ENCODE results near the gene PRSS22.

The PRSS22 gene

GRCh38 chr16:2902337-2903130, 44.6 kb upstream of the PRSS22 start:
- TF ChIP-seq, protein P1, sequence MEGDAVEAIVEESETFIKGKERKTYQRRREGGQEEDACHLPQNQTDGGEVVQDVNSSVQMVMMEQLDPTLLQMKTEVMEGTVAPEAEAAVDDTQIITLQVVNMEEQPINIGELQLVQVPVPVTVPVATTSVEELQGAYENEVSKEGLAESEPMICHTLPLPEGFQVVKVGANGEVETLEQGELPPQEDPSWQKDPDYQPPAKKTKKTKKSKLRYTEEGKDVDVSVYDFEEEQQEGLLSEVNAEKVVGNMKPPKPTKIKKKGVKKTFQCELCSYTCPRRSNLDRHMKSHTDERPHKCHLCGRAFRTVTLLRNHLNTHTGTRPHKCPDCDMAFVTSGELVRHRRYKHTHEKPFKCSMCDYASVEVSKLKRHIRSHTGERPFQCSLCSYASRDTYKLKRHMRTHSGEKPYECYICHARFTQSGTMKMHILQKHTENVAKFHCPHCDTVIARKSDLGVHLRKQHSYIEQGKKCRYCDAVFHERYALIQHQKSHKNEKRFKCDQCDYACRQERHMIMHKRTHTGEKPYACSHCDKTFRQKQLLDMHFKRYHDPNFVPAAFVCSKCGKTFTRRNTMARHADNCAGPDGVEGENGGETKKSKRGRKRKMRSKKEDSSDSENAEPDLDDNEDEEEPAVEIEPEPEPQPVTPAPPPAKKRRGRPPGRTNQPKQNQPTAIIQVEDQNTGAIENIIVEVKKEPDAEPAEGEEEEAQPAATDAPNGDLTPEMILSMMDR (IDR thresholded peaks at IDR 0.05; ENCODE audit: control insufficient read depth, insufficient read depth, low read depth, low read length, missing control alignments), result no peak
- no peak for DNase-seq (ENCODE audit: low read depth)
- no peak overlapping the region for H3K4me3 ChIP-seq (ENCODE audit: control insufficient read depth, low read depth, low read length)

DNA sequence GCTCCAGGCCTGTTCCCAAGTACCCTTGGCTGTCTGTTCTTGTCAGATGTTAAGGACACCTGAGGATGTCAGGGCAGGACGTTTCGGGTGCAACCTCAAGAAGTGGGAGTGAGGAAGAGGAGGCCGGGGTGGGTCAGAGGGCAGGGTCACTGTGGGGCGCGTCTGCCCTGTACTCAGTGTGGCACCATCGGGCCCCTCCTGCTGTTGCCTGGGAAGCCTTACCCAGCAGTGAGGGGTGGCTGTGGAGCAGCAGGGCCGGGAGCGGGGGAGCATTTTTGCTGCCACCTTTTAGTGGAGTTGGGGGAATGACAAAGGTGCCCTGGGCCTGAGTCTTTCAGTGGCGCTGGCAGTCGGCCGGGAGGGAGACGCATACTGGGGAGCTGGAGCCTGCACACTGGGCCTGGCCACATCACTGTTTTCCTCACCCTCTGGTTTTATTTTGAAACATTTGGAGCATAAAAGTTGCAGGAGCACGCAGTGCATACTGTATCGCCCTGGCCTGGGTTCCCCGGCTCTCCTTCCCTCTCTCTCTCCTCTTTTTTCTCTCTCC, 42.6 kb upstream of the PRSS22 start:
- no peak overlapping the region for H3K4me3 ChIP-seq (ENCODE audit: control insufficient read depth, low read depth, low read length)
- DNase-seq (ENCODE audit: low read depth), result no peak
- TF ChIP-seq, protein P1 (IDR thresholded peaks at IDR 0.05; ENCODE audit: control insufficient read depth, insufficient read depth, low read depth, low read length, missing control alignments), result no peak

GRCh38 chr16:2899564-2900072, 41.6 kb upstream of the PRSS22 start:
- TF ChIP-seq, protein P1 (IDR thresholded peaks at IDR 0.05; ENCODE audit: control insufficient read depth, insufficient read depth, low read depth, low read length, missing control alignments), result no peak
- H3K4me3 ChIP-seq (ENCODE audit: control insufficient read depth, low read depth, low read length), result no peak overlapping the region
- DNase-seq (ENCODE audit: low read depth), result no peak

- no peak for DNase-seq (ENCODE audit: low read depth)
- TF ChIP-seq, protein P1 (IDR thresholded peaks at IDR 0.05; ENCODE audit: control insufficient read depth, insufficient read depth, low read depth, low read length, missing control alignments), result no peak
- no peak overlapping the region for H3K4me3 ChIP-seq (ENCODE audit: control insufficient read depth, low read depth, low read length)
Measured at GRCh38 chr16:2898831-2899563, 41.0 kb upstream of the PRSS22 start.

DNA sequence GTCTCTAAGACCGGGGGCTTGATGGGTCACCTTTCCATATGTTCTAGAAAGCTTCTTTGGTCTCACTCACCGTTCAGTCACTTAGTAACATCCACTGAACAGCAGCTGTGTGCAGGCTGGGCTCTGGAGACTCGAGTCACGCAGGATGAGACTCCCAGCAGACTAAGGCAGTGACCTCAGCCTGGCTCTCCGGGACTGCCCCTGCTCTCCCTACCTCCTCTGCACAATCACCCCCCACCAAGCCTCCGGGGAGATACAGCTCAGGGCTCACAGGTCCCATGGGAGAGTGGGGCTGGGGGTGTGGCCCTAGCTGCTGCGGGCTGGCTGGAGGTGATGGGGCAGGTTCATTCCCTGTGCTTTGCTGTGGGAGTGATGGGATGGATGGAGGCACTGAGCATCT, 39.1 kb upstream of the PRSS22 start:
- TF ChIP-seq, protein P1 (IDR thresholded peaks at IDR 0.05; ENCODE audit: control insufficient read depth, insufficient read depth, low read depth, low read length, missing control alignments), result no peak
- no peak overlapping the region for H3K4me3 ChIP-seq (ENCODE audit: control insufficient read depth, low read depth, low read length)
- no peak for DNase-seq (ENCODE audit: low read depth)

- no peak overlapping the region for H3K4me3 ChIP-seq (ENCODE audit: control insufficient read depth, low read depth, low read length)
- TF ChIP-seq, protein P1 (IDR thresholded peaks at IDR 0.05; ENCODE audit: control insufficient read depth, insufficient read depth, low read depth, low read length, missing control alignments), result no peak
- no peak for DNase-seq (ENCODE audit: low read depth)
Measured at GRCh38 chr16:2896480-2897010, 38.6 kb upstream of the PRSS22 start.

Measured in AG09309 (cell line).